Retina (tissue), 1 donor: Measurements from ENCODE around the gene LDLRAD2.
"Not testable (repeated sequence)": the region's sequence is repeated elsewhere in the genome, so short reads cannot be mapped to it uniquely, and the experiment has no call there.

Experiments used
- DNase-seq: peaks from one replicate; pipeline ENCODE4 v3.0.0-alpha.2; 2016

The LDLRAD2 gene

DNA sequence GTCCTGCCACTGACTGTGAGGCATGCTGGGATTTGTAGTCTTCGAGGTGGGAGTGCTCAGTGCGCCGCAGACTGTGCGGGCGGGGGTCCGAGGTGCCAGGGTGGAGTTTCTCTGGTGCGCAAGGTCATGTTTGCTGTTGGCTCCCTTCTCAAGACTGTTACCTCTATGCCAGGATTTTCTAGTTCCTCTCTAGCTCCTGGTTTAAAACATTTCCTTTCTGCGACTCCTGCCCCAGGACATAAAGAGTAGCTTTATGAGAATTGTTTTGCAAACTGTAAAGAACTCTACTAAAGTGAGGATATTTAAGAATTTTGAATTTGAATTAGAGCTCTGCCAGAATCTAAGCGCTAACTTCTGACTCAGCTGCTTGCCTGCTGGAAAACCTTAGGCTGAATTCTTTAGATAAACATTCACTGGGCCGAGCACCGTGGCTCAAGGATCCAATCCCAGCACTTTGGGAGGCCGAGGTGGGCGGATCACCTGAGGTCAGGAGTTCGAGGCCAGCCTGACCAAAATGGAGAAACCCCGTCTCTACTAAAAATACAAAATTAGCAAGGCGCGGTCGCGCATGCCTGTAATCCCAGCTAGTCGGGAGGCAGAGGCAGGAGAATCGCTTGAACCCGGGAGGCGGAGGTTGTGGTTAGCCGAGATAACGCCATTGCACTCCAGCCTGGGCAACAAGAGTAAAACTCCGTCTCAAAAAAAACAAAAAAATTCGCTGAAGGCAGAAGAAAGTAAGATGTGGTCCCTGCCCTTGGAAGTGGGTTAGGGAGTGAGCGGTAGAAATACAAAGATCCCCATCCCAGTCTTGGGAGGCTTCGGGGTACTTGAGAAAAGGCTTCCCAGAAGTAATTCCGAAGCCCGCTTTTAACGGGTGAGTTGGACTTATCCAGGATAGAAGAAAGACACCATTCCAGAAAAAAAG, 28.1 kb upstream of the LDLRAD2 start:
- DNase-seq: peak; percentile 7

DNA sequence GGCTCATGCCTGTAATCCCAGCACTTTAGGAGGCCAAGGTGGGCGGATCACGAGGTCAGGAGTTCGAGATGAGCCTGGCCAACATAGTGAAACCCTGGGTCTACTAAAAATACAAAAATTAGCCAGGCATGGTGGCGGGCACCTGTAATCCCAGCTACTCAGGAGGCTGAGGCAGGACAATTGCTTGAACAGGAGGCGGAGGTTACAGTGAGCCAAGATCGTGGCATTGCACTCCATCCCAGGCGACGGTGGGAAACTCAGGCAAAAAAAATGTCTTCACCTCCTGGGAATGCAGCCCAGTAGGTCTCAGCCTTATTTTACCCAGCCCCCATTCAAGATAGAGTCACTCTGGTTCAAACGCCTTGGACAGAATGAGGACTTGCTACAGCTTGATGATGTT, 26.3 kb upstream of the LDLRAD2 start:
- DNase-seq: not testable (repeated sequence)

- no peak for DNase-seq
Observed at GRCh38 chr1:21786640-21787039, 25.4 kb upstream of the LDLRAD2 start.

DNA sequence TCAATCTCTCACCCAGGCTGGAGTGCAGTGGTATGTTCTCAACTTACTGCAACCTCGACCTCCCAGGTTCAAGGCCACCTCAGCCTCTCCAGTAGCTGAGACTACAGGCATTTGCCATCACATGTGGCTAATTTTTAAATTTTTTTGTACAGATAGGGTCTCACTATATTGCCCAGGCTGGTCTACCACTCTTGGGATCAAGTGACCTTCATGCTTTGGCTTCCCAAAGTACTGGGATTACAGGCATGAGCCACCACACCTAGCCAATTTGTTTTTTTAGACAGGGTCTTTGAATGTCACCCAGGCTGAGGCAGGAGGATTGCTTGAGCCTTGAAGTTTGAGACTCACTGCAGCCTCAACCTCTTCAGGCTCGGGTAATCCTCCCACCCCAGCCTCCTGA, 19.0 kb upstream of the LDLRAD2 start:
- DNase-seq: no peak

GRCh38 chr1:21794656-21795055, 17.4 kb upstream of the LDLRAD2 start:
- DNase-seq: no peak

DNA sequence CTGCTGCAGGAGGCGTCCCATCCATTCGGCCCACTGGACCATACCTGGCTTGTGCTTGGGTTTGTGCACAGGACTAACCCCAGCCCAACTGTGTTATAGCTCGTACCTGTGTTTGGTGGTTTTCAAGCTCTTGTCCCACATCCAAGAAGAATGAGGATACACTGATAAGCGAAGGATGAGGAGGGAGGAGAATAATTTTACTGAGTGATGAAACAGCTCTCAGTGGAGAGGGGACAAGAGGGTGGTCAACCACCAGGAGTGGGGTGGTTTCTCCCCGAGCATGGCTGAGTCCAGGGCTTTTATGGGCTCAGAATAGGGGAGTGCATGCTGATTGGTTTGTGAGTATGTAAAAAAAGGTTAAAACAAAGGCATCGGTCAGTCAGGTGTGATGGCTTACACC, 17.0 kb upstream of the LDLRAD2 start:
- no peak for DNase-seq

DNA sequence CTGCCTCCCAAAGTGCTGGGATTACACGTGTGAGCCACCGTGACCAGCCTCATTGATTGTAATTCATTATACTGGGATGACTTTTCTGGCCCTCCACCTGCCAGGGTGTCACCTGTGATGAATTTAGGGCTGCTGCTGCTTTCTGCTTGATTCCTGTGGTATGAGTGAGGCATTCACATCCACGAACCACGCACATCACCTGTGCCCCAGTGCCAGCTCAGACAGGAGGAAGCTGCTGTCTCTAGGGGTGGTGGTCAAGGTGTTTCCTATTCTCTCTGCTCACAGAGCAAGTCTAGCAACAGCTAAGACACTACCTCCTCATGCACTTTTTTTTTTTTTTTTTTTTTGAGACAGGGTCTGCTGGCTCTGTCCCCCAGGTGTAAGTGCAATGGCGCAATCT, 12.3 kb upstream of the LDLRAD2 start:
- no peak for DNase-seq

GRCh38 chr1:21801100-21801499, 11.0 kb upstream of the LDLRAD2 start:
- DNase-seq: no peak

- no peak for DNase-seq
Observed at GRCh38 chr1:21804536-21804935, 7.5 kb upstream of the LDLRAD2 start.

GRCh38 chr1:21813542-21813941, 1.5 kb downstream of the LDLRAD2 start:
- DNase-seq: no peak

- peak; percentile 68 for DNase-seq
Observed at GRCh38 chr1:21814241-21814918, 2.3 kb downstream of the LDLRAD2 start.

GRCh38 chr1:21814981-21815582, 3.0 kb downstream of the LDLRAD2 start:
- DNase-seq: no peak

DNA sequence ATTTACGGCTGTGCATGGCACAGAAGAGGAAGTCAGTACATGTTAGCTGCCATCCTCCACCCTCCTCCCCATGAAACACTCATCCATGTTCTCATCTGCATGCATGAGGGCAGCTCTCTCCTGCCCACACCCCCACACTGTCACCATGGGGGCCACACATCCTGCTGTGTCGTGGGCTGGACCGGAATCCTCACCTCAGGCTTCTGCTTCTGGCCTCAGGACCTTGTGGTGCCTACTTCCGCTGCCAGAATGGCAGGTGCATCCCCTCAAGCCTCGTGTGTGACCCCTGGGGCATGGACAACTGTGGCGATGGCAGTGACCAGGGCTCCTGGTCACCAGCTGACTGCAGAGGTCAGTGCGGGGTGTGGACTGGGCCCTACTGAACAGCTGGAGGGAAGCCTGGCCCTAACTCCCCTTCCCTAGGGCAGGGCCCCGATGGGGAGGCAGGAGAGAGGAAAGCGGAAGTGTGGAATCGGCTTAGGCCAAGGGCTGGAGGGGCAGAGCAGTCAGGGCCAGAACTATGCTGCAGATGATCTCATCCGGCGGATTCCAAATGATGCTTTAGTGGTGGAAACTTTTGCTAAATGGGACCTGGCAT, 3.8 kb downstream of the LDLRAD2 start:
- no peak for DNase-seq

GRCh38 chr1:21816602-21817302, 4.7 kb downstream of the LDLRAD2 start:
- no peak for DNase-seq

DNA sequence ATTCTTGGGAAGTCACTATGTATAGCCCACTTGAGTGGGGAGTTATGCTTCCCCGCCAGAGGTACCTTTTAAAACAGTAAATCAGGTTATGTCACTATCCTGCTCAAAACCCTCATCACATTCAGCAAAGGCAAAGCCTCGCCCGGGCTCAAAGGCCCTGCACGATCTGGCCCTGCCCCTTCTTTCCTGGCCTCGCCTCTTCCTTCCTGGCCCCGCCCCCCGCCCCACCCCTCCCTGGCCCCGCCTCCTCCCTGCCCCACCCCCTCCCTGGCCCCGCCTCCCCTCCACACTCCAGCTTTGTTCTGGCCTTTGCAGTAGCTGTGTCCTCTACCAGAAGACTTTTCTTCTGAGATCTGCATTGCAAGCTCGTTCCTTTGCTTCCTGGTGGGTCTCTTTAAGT, 6.6 kb downstream of the LDLRAD2 start:
- DNase-seq: no peak

DNA sequence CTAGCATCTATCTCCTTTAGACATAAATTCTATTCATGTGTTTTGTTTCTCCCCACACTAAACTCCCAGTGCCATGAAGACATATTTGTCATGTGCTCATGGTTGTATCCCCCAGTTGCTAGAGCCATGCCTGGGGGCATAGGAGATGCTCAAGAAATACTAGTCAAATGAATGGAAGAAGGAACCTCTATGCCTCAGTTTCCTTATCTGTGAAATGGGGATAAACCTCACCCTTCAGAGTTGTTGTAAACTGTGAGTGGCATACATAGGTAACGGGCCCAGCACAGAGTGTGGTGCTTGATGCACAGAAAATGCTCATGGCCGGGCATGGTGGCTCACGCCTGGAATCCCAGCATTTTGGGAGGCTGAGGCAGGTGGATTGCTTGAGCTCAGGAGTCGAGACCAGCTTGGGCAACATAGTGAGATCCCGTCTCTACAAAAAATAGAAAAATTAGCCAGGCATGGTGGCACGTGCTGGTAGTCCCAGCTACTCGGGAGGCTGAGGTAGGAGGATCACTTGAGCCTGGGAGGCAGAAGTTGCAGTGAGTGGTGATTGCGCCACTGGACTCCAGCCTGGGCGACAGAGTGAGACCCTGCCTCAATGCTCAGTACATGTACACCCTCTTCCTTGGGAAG, 8.7 kb downstream of the LDLRAD2 start:
- DNase-seq: no peak

DNA sequence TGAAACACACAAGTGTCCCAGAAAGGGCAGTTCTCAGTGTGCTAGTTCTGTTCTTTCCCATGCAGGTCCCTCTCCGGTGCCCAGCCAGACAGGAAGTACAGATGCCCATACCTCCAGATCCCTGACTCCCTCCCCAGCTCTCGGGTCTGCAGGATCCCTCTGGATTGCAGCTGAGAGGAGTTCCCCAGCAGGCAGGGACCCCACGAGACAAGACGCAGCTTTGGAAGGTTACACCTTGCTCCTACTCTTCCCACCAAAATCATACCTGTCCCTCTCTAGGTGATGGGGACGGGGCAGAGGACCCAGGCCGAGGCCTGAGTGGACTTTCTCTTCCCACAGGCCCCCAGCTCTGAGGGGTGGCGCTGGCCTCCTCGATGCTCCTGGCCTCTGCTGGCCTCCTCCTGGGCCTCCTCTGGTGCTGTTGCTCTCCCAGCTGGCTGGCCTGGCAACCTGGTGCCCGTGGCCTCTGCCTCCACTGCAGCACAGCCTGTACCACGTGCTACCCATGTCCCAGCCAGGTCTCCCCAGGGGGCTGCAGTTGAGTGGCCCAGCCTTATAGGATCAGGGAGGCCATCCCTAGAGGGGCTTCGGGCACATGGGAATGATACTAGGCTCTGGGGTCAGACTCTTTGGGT, 9.4 kb downstream of the LDLRAD2 start:
- no peak for DNase-seq

DNA sequence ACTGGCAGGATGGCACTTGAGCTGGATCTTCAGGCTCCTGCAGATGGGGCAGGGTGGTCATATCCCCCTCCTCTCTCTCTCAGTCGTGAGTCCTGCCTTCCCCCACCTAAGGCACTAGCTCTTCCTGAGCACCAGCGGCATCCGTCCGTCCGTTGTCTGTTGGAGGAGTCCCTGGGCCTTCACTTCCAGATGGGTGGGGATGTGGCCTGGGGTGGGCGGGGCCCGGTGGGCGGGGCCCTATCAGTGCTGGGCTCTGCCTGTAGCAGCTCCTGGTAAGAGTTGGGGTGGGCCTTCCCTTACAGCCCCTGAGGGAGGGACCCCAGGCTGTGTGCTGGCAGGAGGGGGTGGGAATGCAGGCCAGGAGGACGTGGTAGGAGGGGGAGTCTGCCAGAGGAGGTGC, 10.3 kb downstream of the LDLRAD2 start:
- DNase-seq: no peak

GRCh38 chr1:21823206-21823979, 11.3 kb downstream of the LDLRAD2 start:
- DNase-seq: no peak

GRCh38 chr1:21823980-21824702, 12.1 kb downstream of the LDLRAD2 start:
- DNase-seq: no peak
